ENCODE data around the gene RAD9B. TPM values are rescaled to one million over a fixed set of nuclear protein-coding genes. Genes with fewer than 3 reads are reported as not detected.

Gene RAD9B
- total RNA-seq (2014; rRNA removed) (0.40 and 0.52 TPM in 2 replicates), Bru-seq, nascent RNA (percentile 32 among the genes with signal in this experiment), BruChase-seq, experiment 1, labeled RNA remaining after a 6-hour chase (percentile 33 among the genes with signal in this experiment), BruChase-seq, experiment 2, labeled RNA remaining after a 2-hour chase (percentile 33 among the genes with signal in this experiment)
- long read RNA-seq, result 0 reads

DNA sequence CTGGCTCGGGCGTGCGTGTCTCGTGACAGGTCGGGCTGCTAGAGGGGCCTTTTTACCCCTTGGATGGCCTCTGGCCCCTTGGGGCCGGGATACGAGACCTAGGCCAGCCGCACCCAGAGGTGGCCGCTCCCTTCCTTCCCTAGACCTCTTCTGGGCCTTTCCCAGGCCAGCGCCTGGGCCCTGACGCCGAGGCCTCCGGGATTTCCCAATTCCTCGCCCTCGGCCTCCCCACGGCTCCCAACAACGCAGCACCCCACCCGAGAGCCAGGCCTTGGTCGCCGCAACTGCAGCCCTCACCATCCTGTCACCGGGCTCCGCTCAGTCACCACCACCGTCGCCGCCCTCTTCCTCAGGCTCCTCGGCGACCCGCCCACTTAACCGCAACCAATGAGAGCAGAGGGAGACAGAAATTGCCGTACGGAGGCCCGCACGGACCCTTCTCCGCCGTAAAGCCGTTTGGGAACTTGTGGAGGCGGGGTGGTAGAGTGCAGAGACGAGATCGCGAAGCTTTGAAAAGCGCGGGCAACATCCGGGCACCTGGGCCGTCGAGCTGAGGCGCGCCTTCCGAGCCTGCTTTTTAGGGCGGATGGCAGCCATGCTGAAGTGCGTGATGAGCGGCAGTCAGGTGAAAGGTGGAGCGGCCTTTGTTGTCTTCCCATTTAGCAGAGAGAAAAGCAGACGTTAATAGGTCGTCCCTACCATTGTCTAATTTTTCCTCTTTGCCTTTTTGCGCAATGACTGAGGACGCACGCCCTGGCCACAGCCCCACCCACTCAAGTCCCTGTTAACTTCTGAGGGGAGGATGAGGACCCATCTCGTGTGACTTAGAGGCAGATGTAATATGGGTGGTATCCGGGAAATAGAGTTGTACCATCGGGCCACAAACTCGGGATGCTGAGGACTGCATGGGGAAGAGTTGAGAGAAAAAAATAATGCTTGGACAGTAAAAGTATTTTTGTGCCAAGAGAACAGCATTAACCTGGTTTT, at the start of gene RAD9B, which contains the start of gene VPS29:
Gene RAD9B, plus strand, starts transcription at position 580 of the 987 bp plus-strand sequence. Its CDS starts 7 bp downstream, at position 587.
Gene VPS29, minus strand, starts transcription at position 360 of the 987 bp plus-strand sequence. Its CDS starts 60 bp downstream, at position 300.
- peaks cover 7% of the 10 kb centered on the region; the same call in 1 of the 2 replicates for H3K36me3 ChIP-seq (ENCODE audit: low read depth, low read length)
- H3K4me1 ChIP-seq (ENCODE audit: insufficient read depth, low read length), result peaks cover 22% of the 10 kb centered on the region
- H3K9ac ChIP-seq (ENCODE audit: low read length), result peak within 1 kb of the TSS; percentile 94
- H3K27me3 ChIP-seq (ENCODE audit: low read length), result no peaks in the 10 kb centered on the region
- DNase-seq, result peak; percentile 99
- no peaks in the 10 kb centered on the region for H3K9me3 ChIP-seq (ENCODE audit: low read length)
- CTCF ChIA-PET, result no interaction called here
- H4K20me1 ChIP-seq (ENCODE audit: low read length), result 0 out of 2 replicates have a peak, but pooled peaks cover 3% of the 10 kb centered on the region
- no peaks in the 10 kb centered on the region for H3K9me2 ChIP-seq (replicated peaks; ENCODE audit: low read length)
- intact Hi-C loops (cut with micrococcal nuclease), result loop anchor here (1.0 kb wide), 1 partner anchor 34 kb away; the partner anchor contains the start of genes FAM216A and GPN3
- ATAC-seq, result peak; percentile 95
- H2AFZ ChIP-seq (ENCODE audit: low read length), result peak within 1 kb of the TSS; percentile 90
- peaks cover 45% of the 10 kb centered on the region for H3K79me2 ChIP-seq (ENCODE audit: low read length)
- H3K27ac ChIP-seq (ENCODE audit: low read length), result peak within 1 kb of the TSS; percentile 62
- POLR2A ChIA-PET (ENCODE audit: unreplicated experiment), result interaction anchor here (1.0 kb wide), 1 partner anchor 34 kb away, joined by 9 read pairs; the partner anchor contains the start of genes FAM216A and GPN3
- H3F3A ChIP-seq (ENCODE audit: low read length, unreplicated experiment), result no peaks in the 10 kb centered on the region
- no peak for TF ChIP-seq EZH2 (IDR thresholded peaks at IDR 0.05; ENCODE audit: low read length, unreplicated experiment)
- TF ChIP-seq, protein P1, sequence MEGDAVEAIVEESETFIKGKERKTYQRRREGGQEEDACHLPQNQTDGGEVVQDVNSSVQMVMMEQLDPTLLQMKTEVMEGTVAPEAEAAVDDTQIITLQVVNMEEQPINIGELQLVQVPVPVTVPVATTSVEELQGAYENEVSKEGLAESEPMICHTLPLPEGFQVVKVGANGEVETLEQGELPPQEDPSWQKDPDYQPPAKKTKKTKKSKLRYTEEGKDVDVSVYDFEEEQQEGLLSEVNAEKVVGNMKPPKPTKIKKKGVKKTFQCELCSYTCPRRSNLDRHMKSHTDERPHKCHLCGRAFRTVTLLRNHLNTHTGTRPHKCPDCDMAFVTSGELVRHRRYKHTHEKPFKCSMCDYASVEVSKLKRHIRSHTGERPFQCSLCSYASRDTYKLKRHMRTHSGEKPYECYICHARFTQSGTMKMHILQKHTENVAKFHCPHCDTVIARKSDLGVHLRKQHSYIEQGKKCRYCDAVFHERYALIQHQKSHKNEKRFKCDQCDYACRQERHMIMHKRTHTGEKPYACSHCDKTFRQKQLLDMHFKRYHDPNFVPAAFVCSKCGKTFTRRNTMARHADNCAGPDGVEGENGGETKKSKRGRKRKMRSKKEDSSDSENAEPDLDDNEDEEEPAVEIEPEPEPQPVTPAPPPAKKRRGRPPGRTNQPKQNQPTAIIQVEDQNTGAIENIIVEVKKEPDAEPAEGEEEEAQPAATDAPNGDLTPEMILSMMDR (conservative IDR thresholded peaks at IDR 0.05; ENCODE audit: low read depth, low read length), result no peak
- no peak for TF ChIP-seq EZH2phosphoT487 (IDR thresholded peaks at IDR 0.05; ENCODE audit: borderline replicate concordance, low read length)
- peak within 1 kb of the TSS; percentile 96 for H3K4me3 ChIP-seq (ENCODE audit: low read length)
- TSS peak; percentile 83 for BruUV-seq (replicated peaks)
- H3K4me2 ChIP-seq (ENCODE audit: low read length), result peak within 1 kb of the TSS; percentile 85

- POLR2A ChIA-PET (ENCODE audit: unreplicated experiment), result no interaction called here
- Histone ChIP-seq H3K9me3 (ENCODE audit: low read length) (no peaks in the 10 kb centered on the region), H3K27me3 (ENCODE audit: low read length) (no peaks in the 10 kb centered on the region), H3K79me2 (ENCODE audit: low read length) (peaks cover 14% of the 10 kb centered on the region), H2AFZ (ENCODE audit: low read length) (no peak overlapping the region), H3K9ac (ENCODE audit: low read length) (no peak overlapping the region), H3K36me3 (ENCODE audit: low read depth, low read length) (peaks cover 9% of the 10 kb centered on the region; the same call in 1 of the 2 replicates), H3K4me1 (ENCODE audit: insufficient read depth, low read length) (0 out of 2 replicates have a peak, but pooled peaks cover 5% of the 10 kb centered on the region), H3F3A (ENCODE audit: low read length, unreplicated experiment) (peaks cover 3% of the 10 kb centered on the region), H3K27ac (ENCODE audit: low read length) (no peak overlapping the region), H3K4me3 (ENCODE audit: low read length) (no peak overlapping the region), H3K4me2 (ENCODE audit: low read length) (no peak overlapping the region), H4K20me1 (ENCODE audit: low read length) (no peaks in the 10 kb centered on the region), H3K9me2 (replicated peaks; ENCODE audit: low read length) (no peaks in the 10 kb centered on the region)
- BruUV-seq (replicated peaks), result no TSS peak
- CTCF ChIA-PET, result no interaction called here
- DNase-seq (no peak), ATAC-seq (no peak)
- intact Hi-C loops (cut with micrococcal nuclease), result no loop called here
- TF ChIP-seq EZH2phosphoT487 (IDR thresholded peaks at IDR 0.05; ENCODE audit: borderline replicate concordance, low read length) (no peak), EZH2 (IDR thresholded peaks at IDR 0.05; ENCODE audit: low read length, unreplicated experiment) (no peak)
- TF ChIP-seq, protein P1 (conservative IDR thresholded peaks at IDR 0.05; ENCODE audit: low read depth, low read length), result no peak
These were observed 48.4 kb upstream of the RAD9B start for GRCh38 chr12:110453569-110454296.
